ENCODE data around the gene GRM2. TPM values are rescaled to one million over a fixed set of nuclear protein-coding genes. Genes with fewer than 3 reads are reported as not detected.

Gene GRM2
- total RNA-seq = 0.16 TPM in 1 of 2 replicates, not detected in the other

DNA sequence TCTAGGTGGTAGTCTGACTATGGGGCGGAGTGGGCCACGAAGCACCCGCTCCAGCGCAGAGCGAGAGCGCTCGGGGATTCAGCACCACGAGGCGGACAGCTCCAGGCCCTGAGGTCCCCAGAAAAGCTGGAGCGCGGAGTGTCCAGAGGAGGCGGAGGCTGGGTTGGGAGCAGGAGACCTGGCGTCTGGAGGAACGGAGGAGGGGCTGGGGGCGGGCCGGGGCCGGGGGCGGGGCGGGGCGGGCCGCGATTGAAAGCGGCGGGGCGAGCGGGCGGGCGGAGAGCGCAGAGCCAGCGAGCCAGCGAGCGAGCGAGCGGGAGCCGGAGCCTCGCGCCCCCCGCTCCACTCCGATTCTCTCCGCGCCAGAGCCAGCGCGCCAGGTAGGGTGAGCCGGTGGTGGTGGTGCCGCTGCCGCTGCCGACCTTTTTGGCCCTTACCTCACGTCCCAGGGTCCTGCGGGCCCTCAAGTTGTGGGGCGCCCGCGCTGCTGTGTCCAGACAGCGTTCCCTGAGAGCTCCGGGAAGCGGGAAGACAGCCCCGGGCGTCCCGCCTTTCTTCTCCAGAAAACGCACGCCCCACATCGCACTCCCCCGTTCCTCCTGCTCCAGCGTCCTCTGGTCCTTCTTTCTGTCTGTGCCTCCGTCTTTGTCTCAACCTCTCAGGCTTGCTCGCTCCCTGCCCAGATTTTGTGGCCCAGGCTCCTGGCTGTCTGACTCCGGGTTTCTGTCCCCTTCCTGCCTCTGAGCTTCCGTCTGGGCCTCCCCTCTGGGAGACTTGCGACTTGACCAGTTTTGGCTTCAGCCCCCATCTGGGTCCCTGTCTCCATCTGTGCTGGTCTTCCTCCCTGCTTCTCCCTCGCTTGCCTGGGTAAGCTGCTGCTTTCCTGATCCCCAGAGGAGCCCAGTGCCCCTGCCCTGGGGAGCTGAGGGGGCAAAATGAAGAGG is at the start of gene GRM2:
Gene GRM2 (plus strand): TSS at position 281 of the 944 bp plus-strand sequence. CDS start 1,916 bp downstream, outside the sequence.

DNA sequence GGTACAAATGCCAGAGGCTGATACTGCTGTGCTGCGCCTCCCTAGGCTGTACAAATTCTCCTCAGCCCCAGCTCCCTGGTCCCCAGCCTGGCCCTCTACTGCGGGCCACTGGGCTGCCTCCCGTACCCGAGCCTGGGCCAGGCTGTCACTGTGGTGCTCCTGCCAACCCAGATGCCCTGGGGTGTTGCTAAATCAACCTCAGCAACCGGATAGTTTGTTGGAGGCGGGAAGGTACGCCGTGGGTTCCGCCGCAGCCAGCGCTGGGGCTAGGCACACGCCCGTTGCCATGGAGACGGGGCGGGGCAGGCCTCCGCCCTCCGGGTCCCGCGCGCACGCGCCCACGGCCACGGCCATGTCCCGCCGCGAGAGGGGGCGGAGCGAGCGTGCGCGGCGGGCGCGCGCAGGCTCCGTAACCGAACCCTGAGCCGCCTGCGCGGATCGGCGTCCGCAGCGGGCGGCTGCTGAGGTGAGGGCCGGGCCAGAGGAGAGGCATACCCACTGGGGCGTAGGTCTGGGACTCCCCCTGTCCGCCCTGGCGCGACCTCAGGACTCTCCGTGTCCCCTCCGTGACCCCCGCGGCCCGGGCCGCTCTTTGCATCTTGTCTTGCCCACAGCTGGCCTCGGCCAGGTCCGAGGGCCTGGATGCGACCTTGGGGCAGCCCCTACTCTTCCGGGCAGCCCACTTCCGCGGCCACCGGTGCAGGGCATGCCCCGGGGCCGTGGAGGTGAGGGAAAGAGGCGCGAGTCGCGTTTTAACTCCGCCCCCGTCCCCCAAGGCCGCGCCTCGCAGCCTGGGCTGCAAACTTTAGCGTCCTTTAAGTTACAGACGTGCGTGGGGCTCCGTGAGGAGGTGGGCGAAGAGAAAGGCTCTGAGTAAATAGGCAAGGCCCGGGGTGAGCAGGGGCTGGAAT is 35.8 kb upstream of the GRM2 start, which contains the start of gene TEX264:
Gene TEX264 (plus strand): TSS at position 430 of the 911 bp plus-strand sequence. CDS start 3,053 bp downstream, outside the sequence.

Other genes with a start within 250 kb of the GRM2 start
- gene DCAF1, start 207.1 kb upstream of the GRM2 start, total RNA-seq = 10.8 and 14.2 TPM in 2 replicates
- gene RAD54L2, start 168.3 kb upstream of the GRM2 start, total RNA-seq = 12.2 and 16.2 TPM in 2 replicates
- 70.7 and 101 TPM in 2 replicates for gene TEX264, start 35.8 kb upstream of the GRM2 start, total RNA-seq
- gene IQCF6, start 72.2 kb downstream of the GRM2 start, total RNA-seq = not detected in 2 replicates
- not detected in 2 replicates for gene IQCF2, start 154.5 kb downstream of the GRM2 start, total RNA-seq
- gene IQCF5, start 168.5 kb downstream of the GRM2 start, total RNA-seq = not detected in 2 replicates
- gene IQCF1, start 196.3 kb downstream of the GRM2 start, total RNA-seq = not detected in 2 replicates
- gene RRP9, start 234.8 kb downstream of the GRM2 start, total RNA-seq = 19.0 and 38.0 TPM in 2 replicates
- 10.8 and 19.9 TPM in 2 replicates for gene PARP3, start 235.3 kb downstream of the GRM2 start, total RNA-seq
- gene GPR62, start 248.3 kb downstream of the GRM2 start, total RNA-seq = 0.25 and 0.49 TPM in 2 replicates